ENCODE data around the gene PGM3. TPM values are rescaled to one million over a fixed set of nuclear protein-coding genes. Genes with fewer than 3 reads are reported as not detected.

Gene PGM3
- total RNA-seq, 1 experiment from 2014 or later = 33.8 TPM

- H4K20me1 ChIP-seq (ENCODE audit: insufficient read depth) = no peaks in the 10 kb centered on the region
- TF ChIP-seq EZH2 (IDR thresholded peaks at IDR 0.05; ENCODE audit: low read depth) (no peak), CTCF (conservative IDR thresholded peaks at IDR 0.05) (no peak)
- peaks cover 5% of the 10 kb centered on the region; the same call in 1 of the 2 replicates for H3F3A ChIP-seq (ENCODE audit: insufficient read depth, low read depth)
- H3K79me2 ChIP-seq (ENCODE audit: low read depth) = no peaks in the 10 kb centered on the region
- no peak overlapping the region for H2AFZ ChIP-seq
- H3K27me3 ChIP-seq (ENCODE audit: insufficient read depth, low read depth) = no peaks in the 10 kb centered on the region
- DNase-seq = no peak
- H3K9me2 ChIP-seq (ENCODE audit: insufficient read depth) = no peaks in the 10 kb centered on the region
- ChIA-PET CTCF (no interaction called here), POLR2A (ENCODE audit: unreplicated experiment) (no interaction called here)
- H3K4me2 ChIP-seq = no peak overlapping the region
- H3K36me3 ChIP-seq (ENCODE audit: low read depth) = no peaks in the 10 kb centered on the region
- no peak overlapping the region for H3K4me3 ChIP-seq
- H3K9me3 ChIP-seq (ENCODE audit: insufficient read depth, low read depth) = no peaks in the 10 kb centered on the region
- BruUV-seq (replicated peaks) = no TSS peak
- H3K27ac ChIP-seq = no peak overlapping the region
- intact Hi-C loops (cut with micrococcal nuclease; ENCODE audit: unreplicated experiment) = loop anchor here (10.0 kb wide), 1 partner anchor 175 kb away; no protein-coding TSS in a partner anchor
- no peaks in the 10 kb centered on the region for H3K4me1 ChIP-seq (replicated peaks; ENCODE audit: insufficient read depth)
Measured at GRCh38 chr6:83220121-83220520, 27.1 kb upstream of the PGM3 start.

- no TSS peak for BruUV-seq (replicated peaks)
- no peaks in the 10 kb centered on the region for H3K36me3 ChIP-seq (ENCODE audit: low read depth)
- no peaks in the 10 kb centered on the region for H3K9me3 ChIP-seq (ENCODE audit: insufficient read depth, low read depth)
- ChIA-PET POLR2A (ENCODE audit: unreplicated experiment) (no interaction called here), CTCF (no interaction called here)
- TF ChIP-seq CTCF (conservative IDR thresholded peaks at IDR 0.05) (no peak), EZH2 (IDR thresholded peaks at IDR 0.05; ENCODE audit: low read depth) (no peak)
- H2AFZ ChIP-seq = no peak overlapping the region
- no peaks in the 10 kb centered on the region for H3K79me2 ChIP-seq (ENCODE audit: low read depth)
- no peaks in the 10 kb centered on the region for H4K20me1 ChIP-seq (ENCODE audit: insufficient read depth)
- intact Hi-C loops (cut with micrococcal nuclease; ENCODE audit: unreplicated experiment) = no loop called here
- no peak overlapping the region for H3K4me3 ChIP-seq
- no peaks in the 10 kb centered on the region for H3K27me3 ChIP-seq (ENCODE audit: insufficient read depth, low read depth)
- DNase-seq = no peak
- no peak overlapping the region for H3K4me2 ChIP-seq
- H3F3A ChIP-seq (ENCODE audit: insufficient read depth, low read depth) = peaks cover 5% of the 10 kb centered on the region; the same call in 1 of the 2 replicates
- no peak overlapping the region for H3K27ac ChIP-seq
- H3K9me2 ChIP-seq (ENCODE audit: insufficient read depth) = no peaks in the 10 kb centered on the region
- no peaks in the 10 kb centered on the region for H3K4me1 ChIP-seq (replicated peaks; ENCODE audit: insufficient read depth)
Measured at GRCh38 chr6:83218646-83219045, 25.6 kb upstream of the PGM3 start.

GRCh38 chr6:83216806-83217205 is 23.7 kb upstream of the PGM3 start:
- no peak for TF ChIP-seq CTCF (conservative IDR thresholded peaks at IDR 0.05)
- no peak for TF ChIP-seq EZH2 (IDR thresholded peaks at IDR 0.05; ENCODE audit: low read depth)
- Histone ChIP-seq H3K9me2 (ENCODE audit: insufficient read depth) (no peaks in the 10 kb centered on the region), H3K79me2 (ENCODE audit: low read depth) (no peaks in the 10 kb centered on the region), H3K9me3 (ENCODE audit: insufficient read depth, low read depth) (no peaks in the 10 kb centered on the region), H3F3A (ENCODE audit: insufficient read depth, low read depth) (peaks cover 5% of the 10 kb centered on the region; the same call in 1 of the 2 replicates), H2AFZ (no peak overlapping the region), H3K27me3 (ENCODE audit: insufficient read depth, low read depth) (no peaks in the 10 kb centered on the region), H3K4me1 (replicated peaks; ENCODE audit: insufficient read depth) (no peaks in the 10 kb centered on the region), H3K4me3 (no peak overlapping the region), H3K36me3 (ENCODE audit: low read depth) (no peaks in the 10 kb centered on the region), H3K4me2 (no peak overlapping the region), H4K20me1 (ENCODE audit: insufficient read depth) (no peaks in the 10 kb centered on the region), H3K27ac (no peak overlapping the region)
- no TSS peak for BruUV-seq (replicated peaks)
- intact Hi-C loops (cut with micrococcal nuclease; ENCODE audit: unreplicated experiment) = no loop called here
- DNase-seq = no peak
- ChIA-PET POLR2A (ENCODE audit: unreplicated experiment) (interaction anchor here (0.6 kb wide), 1 partner anchor 149 kb away, joined by 5 read pairs; the partner anchor contains the start of gene DOP1A), CTCF (no interaction called here)

Measured in PC-9 (cell line).